Mononuclear cell (primary cell): ENCODE data around the gene KIF26B. TPM values are rescaled to one million over a fixed set of nuclear protein-coding genes. Genes with fewer than 3 reads are reported as not detected.

Experiments used
- H3K27me3 ChIP-seq: 2 replicates; pipeline ENCODE4 v1.6.0; 2011; ENCODE audit warnings: low read length, control low read depth; ENCODE audit not compliant: insufficient read depth
- H3K4me1 ChIP-seq: 2 replicates; pipeline ENCODE4 v1.5.1; 2011; ENCODE audit warnings: mild to moderate bottlenecking, low read length, control low read depth; ENCODE audit not compliant: insufficient read depth
- H3K4me3 ChIP-seq: 2 replicates; pipeline ENCODE4 v1.5.1; 2011; ENCODE audit warnings: mild to moderate bottlenecking, low read length, moderate library complexity
- H3K9me3 ChIP-seq: 2 replicates; pipeline ENCODE4 v1.5.1; 2011; ENCODE audit warnings: low read depth, mild to moderate bottlenecking, control low read depth, low read length
- total RNA-seq: library from RNA; depleted of rRNA; stranded (reverse); fragments of >200 nt; gene quantifications from one replicate; pipeline ENCODE4 v1.2.3, GENCODE V29; 2012

Gene KIF26B
- total RNA-seq, 1 donor: 0.31 TPM

- H3K9me3 ChIP-seq: peaks cover 3% of the 10 kb centered on the region
- H3K4me1 ChIP-seq: no peaks in the 10 kb centered on the region
- H3K27me3 ChIP-seq: no peaks in the 10 kb centered on the region
- H3K4me3 ChIP-seq: no peak overlapping the region
Observed at GRCh38 chr1:245201201-245201600, 46.4 kb downstream of the KIF26B start.

- Histone ChIP-seq H3K4me3 (no peak overlapping the region), H3K4me1 (no peaks in the 10 kb centered on the region), H3K27me3 (no peaks in the 10 kb centered on the region), H3K9me3 (peaks cover 8% of the 10 kb centered on the region)
Observed at GRCh38 chr1:245201827-245202226, 47.0 kb downstream of the KIF26B start.

- Histone ChIP-seq H3K4me1 (no peaks in the 10 kb centered on the region), H3K4me3 (no peak overlapping the region), H3K27me3 (no peaks in the 10 kb centered on the region), H3K9me3 (peaks cover 23% of the 10 kb centered on the region)
Observed at GRCh38 chr1:245205396-245205795, 50.6 kb downstream of the KIF26B start.

GRCh38 chr1:245205864-245206263 lies 51.1 kb downstream of the KIF26B start:
- Histone ChIP-seq H3K4me1 (no peaks in the 10 kb centered on the region), H3K9me3 (peaks cover 23% of the 10 kb centered on the region), H3K27me3 (no peaks in the 10 kb centered on the region), H3K4me3 (no peak overlapping the region)

GRCh38 chr1:245207056-245207638 lies 52.4 kb downstream of the KIF26B start:
- no peak overlapping the region for H3K4me3 ChIP-seq
- no peaks in the 10 kb centered on the region for H3K4me1 ChIP-seq
- peaks cover 23% of the 10 kb centered on the region for H3K9me3 ChIP-seq
- H3K27me3 ChIP-seq: no peaks in the 10 kb centered on the region

- peaks cover 23% of the 10 kb centered on the region for H3K9me3 ChIP-seq
- no peaks in the 10 kb centered on the region for H3K4me1 ChIP-seq
- H3K4me3 ChIP-seq: no peak overlapping the region
- no peaks in the 10 kb centered on the region for H3K27me3 ChIP-seq
Observed at GRCh38 chr1:245207801-245208200, 53.0 kb downstream of the KIF26B start.

- H3K27me3 ChIP-seq: no peaks in the 10 kb centered on the region
- no peak overlapping the region for H3K4me3 ChIP-seq
- peaks cover 23% of the 10 kb centered on the region for H3K9me3 ChIP-seq
- no peaks in the 10 kb centered on the region for H3K4me1 ChIP-seq
Observed at GRCh38 chr1:245209658-245210435, 55.1 kb downstream of the KIF26B start.

GRCh38 chr1:245211035-245211749 lies 56.4 kb downstream of the KIF26B start:
- H3K4me3 ChIP-seq: no peak overlapping the region
- H3K27me3 ChIP-seq: no peaks in the 10 kb centered on the region
- H3K4me1 ChIP-seq: no peaks in the 10 kb centered on the region
- H3K9me3 ChIP-seq: peaks cover 21% of the 10 kb centered on the region

GRCh38 chr1:245211761-245212160 lies 57.0 kb downstream of the KIF26B start:
- peaks cover 16% of the 10 kb centered on the region for H3K9me3 ChIP-seq
- H3K4me1 ChIP-seq: no peaks in the 10 kb centered on the region
- no peaks in the 10 kb centered on the region for H3K27me3 ChIP-seq
- H3K4me3 ChIP-seq: no peak overlapping the region

GRCh38 chr1:245212221-245212710 lies 57.5 kb downstream of the KIF26B start:
- H3K4me3 ChIP-seq: no peak overlapping the region
- H3K27me3 ChIP-seq: no peaks in the 10 kb centered on the region
- H3K4me1 ChIP-seq: no peaks in the 10 kb centered on the region
- peaks cover 10% of the 10 kb centered on the region for H3K9me3 ChIP-seq

GRCh38 chr1:245213066-245213831 lies 58.5 kb downstream of the KIF26B start:
- H3K27me3 ChIP-seq: no peaks in the 10 kb centered on the region

GRCh38 chr1:245215071-245215470 lies 60.3 kb downstream of the KIF26B start:
- Histone ChIP-seq H3K4me1 (no peaks in the 10 kb centered on the region), H3K9me3 (no peaks in the 10 kb centered on the region), H3K27me3 (no peaks in the 10 kb centered on the region), H3K4me3 (no peak overlapping the region)

More at GRCh38 chr1:245213066-245213831, 58.5 kb downstream of the KIF26B start:
- Histone ChIP-seq H3K4me1 (no peaks in the 10 kb centered on the region), H3K4me3 (no peak overlapping the region), H3K9me3 (peaks cover under 1% of the 10 kb centered on the region)

- no peaks in the 10 kb centered on the region for H3K9me3 ChIP-seq
Observed at GRCh38 chr1:245216366-245217115, 61.8 kb downstream of the KIF26B start.

More at GRCh38 chr1:245216366-245217115, 61.8 kb downstream of the KIF26B start:
- Histone ChIP-seq H3K27me3 (no peaks in the 10 kb centered on the region), H3K4me3 (no peak overlapping the region), H3K4me1 (no peaks in the 10 kb centered on the region)
